Medulla oblongata (tissue), 1 donor: ENCODE measurements around the gene RETN.
A peak's percentile ranks its signal among the peaks of the same experiment; 100 is the strongest.

ENCODE experiments used
- DNase-seq: peaks from one replicate; pipeline ENCODE4 v3.0.0-alpha.2; 2015; ENCODE audit errors: extremely low spot score

The RETN gene

DNA sequence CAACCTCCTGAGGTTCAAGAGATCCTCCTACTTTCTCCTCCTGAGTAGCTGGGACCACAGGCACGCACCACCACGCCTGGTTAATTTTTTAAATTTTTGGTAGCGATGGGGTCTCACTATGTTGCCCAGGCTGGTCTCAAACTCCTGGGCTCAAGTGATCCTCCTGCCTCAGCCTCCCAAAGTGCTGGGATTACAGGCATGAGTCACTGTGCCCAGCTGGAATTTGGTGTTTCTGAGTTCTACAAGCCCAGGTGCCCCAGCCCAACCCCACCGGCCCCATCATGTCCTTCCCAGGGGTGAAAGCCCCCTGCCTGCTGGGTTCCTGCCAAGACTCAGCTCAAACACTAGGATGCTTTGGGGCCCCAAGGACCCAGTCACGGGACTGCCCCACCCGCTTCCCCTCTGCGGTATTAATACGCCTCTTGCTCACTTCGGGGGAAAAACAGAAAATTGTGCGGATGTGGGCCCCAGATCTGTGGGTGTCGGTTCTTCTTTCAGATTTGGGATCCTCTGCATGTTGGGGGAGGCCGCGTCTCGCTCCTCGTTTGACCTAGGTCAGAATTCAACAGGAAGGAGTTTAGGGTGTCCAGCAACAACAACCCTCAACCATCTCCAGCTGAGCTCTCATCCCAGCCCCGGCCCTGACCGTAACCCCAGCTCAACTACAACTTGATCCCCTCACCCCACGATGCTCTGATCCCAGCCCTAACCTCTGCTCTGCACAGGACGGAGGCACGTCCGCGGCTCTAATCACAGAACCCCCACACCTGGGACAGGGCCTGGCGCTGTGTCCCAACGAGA lies 36.7 kb downstream of the RETN start:
- peak; percentile 53 for DNase-seq

DNA sequence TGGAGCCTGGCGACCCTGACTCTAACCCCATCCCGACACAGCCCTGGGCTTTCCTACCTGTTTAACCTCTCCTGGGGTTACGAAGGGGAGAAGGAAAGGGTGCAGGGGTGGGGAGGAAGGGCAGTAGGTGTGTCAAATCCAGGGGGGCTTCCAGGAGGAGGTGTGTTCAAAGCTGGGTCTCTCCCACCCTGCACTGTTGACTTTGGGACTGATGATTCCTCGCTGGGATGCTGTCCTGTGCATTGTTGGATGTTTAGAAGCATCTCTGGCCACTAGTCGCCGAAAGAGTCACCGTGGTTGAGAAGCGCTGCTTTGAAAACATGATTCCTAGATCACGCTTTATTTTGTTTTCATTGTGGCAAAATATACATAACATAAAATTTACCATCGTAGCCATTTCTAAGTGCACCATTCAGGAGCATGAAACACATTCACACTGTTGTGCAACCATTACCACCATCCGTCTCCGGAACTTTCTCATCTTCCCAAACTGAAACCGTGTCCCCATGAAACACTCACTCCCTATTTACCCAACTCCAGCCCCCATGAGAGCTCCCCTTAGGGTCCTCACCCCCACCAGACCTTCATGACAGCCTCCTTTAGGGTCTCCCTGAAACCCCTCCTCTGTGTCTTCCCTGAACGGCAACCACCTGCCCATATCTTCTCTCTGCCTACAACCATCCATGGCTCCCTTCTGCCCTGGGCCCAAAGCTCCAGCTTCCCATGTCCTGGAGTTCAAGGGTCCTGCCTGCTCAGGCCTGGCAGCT lies 37.5 kb downstream of the RETN start:
- no peak for DNase-seq

DNA sequence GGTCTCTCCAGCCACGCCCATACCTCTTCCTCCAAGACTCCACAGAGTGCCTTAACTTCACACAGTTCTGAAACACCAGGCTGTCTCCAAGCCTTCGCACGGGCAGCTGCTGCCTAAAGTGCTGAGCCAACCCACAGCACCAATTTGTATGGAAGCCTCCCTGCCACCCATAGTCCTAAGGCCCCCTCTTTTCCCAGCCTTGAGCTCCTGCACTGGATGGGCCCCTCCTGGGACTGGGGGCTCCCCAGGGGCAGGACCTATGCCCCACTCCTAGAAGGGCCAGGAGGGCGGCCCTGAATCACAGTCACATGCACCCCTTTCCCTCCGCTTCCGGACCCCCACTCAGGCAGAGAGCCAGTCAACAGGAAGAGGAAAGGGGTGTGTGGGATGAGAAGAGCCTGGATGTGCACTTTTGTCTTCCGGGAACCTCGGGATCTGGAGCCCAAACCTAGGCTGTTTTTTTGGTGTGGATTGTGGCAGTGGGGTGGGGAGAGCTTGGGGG lies 38.2 kb downstream of the RETN start:
- DNase-seq: no peak

DNA sequence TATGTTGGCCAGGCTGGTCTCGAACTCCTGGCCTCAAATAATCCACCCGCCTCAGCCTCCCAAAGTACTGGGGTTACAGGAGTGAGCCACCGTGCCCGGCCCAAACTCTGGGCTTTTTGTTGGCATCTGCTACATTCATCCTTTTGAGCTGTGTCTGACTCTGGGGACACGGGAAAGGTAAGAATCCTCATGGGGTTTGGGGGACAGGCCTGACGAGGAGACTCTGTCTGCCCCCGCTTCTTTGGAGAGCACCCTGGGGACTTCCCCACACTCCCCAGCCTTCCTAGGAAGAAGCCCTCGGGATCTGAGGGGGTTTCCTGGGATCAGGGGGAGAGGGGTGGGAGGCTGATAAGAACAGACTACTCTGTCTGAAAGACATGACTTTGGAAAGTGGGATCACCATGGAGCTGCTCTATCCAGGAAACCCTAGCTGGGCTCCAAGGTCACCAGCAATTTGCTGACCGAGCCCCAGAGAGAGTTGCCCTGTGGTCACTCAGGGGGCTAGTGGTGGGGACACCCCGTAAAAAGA lies 41.1 kb downstream of the RETN start:
- DNase-seq: no peak

DNA sequence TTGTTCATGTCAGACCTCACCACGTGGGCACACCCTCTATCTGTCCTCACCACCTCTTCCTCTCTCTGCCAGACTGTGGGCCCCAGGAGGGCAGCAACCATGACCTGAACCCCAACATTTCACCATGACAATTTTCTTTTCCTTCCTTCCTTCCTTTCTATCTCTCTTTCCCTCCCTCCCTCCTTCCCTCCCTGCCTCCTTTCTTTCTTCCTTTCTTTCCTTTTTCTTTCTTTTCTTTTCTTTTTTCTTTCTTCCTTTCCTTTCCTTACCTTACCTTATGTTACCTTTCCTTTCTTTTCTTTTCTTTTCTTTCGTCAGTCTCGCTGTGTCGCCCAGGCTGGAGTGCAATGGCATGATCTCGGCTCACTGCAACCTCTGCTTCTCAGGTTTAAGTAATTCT lies 41.8 kb downstream of the RETN start:
- no peak for DNase-seq

DNA sequence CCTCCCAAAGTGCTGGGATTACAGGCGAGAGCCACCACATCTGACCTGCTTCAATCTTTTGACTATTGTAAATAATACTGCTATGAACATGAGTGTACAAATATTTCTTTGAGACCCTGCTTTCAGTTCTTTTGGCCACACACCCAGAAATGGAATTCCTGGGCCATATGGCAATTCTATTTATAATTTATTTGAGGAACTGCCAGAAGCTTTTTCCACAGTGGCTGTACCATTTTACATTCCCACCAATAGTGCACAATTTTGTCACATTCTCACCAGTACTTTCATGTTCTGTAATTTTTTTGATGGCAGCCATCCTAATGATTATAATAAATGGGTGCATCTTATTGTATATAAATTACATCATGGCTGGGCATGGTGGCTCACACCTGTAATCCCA lies 46.8 kb downstream of the RETN start:
- no peak for DNase-seq

DNA sequence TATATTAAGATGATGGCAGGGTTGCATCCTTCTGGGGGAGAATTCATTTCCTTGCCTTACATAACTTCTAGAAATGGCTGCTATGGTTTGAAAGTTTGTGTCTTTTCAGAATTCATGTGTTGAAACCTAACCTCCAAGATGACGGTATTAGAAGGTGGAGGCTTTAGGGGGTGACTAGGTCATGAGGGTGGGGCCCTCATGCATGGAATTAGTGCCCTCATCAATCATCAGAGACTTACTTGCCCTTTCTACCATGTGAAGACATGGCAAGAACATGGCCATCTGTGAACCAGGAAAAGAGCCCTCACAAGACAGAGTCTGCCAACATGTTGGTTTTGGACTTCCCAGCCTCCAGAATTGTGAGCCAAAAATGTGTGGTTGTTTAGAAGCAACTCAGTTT lies 47.9 kb downstream of the RETN start:
- DNase-seq: no peak

DNA sequence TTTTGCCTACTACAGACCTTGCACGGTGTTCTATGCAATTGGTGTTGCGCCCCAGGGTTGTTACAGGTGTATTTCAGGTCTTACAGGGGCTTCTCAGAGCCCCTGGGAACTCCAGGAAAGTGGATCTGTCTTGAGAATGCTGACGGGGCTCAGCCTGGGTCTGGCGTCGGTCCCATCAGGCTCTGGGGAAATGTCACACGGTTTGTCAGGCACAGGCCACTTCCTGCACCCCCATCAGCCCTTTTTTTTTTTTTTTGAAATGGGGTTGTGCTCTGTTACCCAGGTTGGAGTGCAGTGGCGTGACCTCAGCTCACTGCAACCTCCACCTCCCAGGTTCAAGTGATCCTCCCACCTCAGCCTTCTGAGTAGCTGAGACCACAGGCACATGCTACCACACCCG lies 49.8 kb downstream of the RETN start:
- DNase-seq: no peak
